Activated naive CD8-positive, alpha-beta T cell treated with anti-CD3 and anti-CD28 coated beads, Interleukin-2, amount 50 U/mL, for 24 hours (primary cell): ENCODE data around the gene LGR4.
"Not testable (repeated sequence)": the region's sequence is repeated elsewhere in the genome, so short reads cannot be mapped to it uniquely, and the experiment has no call there.

ENCODE experiments used
- ATAC-seq: fragments of 150-1000 bp; cut with Tn5 transposase; one replicate; pipeline ENCODE4 v1.10.0; 2021
- DNase-seq: peaks from one replicate; pipeline ENCODE4 v3.0.0; 2021
- H3K27ac Mint-ChIP-seq: one replicate; pipeline ENCODE4 v1.8.0; 2021; ENCODE audit warnings: mild to moderate bottlenecking, mixed read lengths
- H3K27me3 Mint-ChIP-seq: one replicate; pipeline ENCODE4 v1.8.0; 2021; ENCODE audit warnings: mixed read lengths
- H3K36me3 Mint-ChIP-seq: one replicate; pipeline ENCODE4 v1.8.0; 2021; ENCODE audit warnings: low read depth, mixed read lengths
- H3K4me1 Mint-ChIP-seq: one replicate; pipeline ENCODE4 v1.8.0; 2021; ENCODE audit warnings: mixed read lengths
- H3K4me3 Mint-ChIP-seq: one replicate; pipeline ENCODE4 v1.8.0; 2021; ENCODE audit warnings: mild to moderate bottlenecking, moderate library complexity, mixed read lengths
- H3K9me3 Mint-ChIP-seq: one replicate; pipeline ENCODE4 v1.8.0; 2021; ENCODE audit warnings: mixed read lengths

Gene LGR4

GRCh38 chr11:27458182-27458581, 14.4 kb downstream of the LGR4 start:
- Mint-ChIP-seq H3K27ac (no peak overlapping the region), H3K27me3 (peaks cover 5% of the 10 kb centered on the region), H3K36me3 (peaks cover 3% of the 10 kb centered on the region)

GRCh38 chr11:27456795-27457329, 15.7 kb downstream of the LGR4 start:
- Mint-ChIP-seq H3K27ac (no peak overlapping the region), H3K36me3 (peaks cover 3% of the 10 kb centered on the region), H3K9me3 (no peaks in the 10 kb centered on the region), H3K4me1 (no peaks in the 10 kb centered on the region), H3K27me3 (peaks cover 3% of the 10 kb centered on the region), H3K4me3 (no peak overlapping the region)
- DNase-seq (no peak), ATAC-seq (no peak)

More at GRCh38 chr11:27458182-27458581, 14.4 kb downstream of the LGR4 start:
- Mint-ChIP-seq H3K4me3 (no peak overlapping the region), H3K9me3 (no peaks in the 10 kb centered on the region), H3K4me1 (no peaks in the 10 kb centered on the region)
- ATAC-seq (no peak), DNase-seq (no peak)

DNA sequence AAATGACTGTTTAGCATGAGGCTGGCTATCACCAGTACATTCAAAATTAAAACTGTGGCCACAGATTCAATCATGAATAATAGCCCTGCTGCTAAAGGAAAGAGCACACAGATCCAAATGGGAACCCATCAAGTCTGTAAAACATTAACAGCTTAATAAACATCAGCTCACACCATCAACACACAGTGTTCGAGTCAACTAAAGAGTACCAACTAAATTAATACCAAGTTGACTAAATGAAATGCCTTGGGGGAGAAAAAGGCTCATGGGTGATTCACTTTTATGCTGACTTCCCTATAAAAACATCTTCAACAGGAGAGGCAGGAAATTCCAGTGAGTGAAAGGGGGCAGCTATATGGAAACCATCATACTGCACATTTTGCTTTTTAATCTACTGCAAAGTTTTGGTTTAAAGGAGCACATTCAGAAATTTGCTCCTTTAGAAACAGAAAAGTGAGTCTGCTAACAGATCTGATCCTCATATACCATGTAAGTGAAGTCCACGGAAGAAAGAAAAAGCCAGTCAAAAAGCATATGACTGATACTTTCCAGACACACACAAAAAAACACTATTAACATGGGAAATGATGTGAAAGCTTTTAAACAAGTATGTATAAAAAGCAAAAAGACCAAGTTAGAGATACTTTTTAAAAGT, 16.3 kb downstream of the LGR4 start:
- DNase-seq (no peak), ATAC-seq (no peak)
- Mint-ChIP-seq H3K9me3 (no peaks in the 10 kb centered on the region), H3K27me3 (peaks cover 3% of the 10 kb centered on the region), H3K36me3 (peaks cover 3% of the 10 kb centered on the region), H3K4me1 (no peaks in the 10 kb centered on the region), H3K4me3 (no peak overlapping the region), H3K27ac (no peak overlapping the region)

DNA sequence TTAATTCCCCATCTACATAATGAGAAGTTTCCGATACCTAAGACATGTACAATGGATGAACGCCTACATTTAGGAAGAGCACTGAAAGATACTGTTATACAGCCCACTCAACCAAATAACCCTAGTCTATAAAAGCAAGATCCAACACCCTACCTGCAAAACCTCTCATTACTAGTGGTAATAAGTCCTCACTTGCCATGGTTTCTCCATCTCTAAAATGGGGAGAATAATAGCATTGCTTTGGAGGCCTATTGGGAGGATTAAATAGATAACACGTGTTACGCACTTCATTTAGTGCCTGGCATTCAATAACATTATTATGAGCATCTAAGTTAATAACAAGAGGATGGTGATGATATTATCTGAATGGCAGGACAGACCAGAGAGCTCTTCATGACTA, 16.9 kb downstream of the LGR4 start:
- no peak overlapping the region for H3K27ac Mint-ChIP-seq
- peaks cover 3% of the 10 kb centered on the region for H3K36me3 Mint-ChIP-seq
- peaks cover 3% of the 10 kb centered on the region for H3K27me3 Mint-ChIP-seq
- H3K9me3 Mint-ChIP-seq: no peaks in the 10 kb centered on the region
- no peak overlapping the region for H3K4me3 Mint-ChIP-seq
- no peak for ATAC-seq
- DNase-seq: no peak
- no peaks in the 10 kb centered on the region for H3K4me1 Mint-ChIP-seq

DNA sequence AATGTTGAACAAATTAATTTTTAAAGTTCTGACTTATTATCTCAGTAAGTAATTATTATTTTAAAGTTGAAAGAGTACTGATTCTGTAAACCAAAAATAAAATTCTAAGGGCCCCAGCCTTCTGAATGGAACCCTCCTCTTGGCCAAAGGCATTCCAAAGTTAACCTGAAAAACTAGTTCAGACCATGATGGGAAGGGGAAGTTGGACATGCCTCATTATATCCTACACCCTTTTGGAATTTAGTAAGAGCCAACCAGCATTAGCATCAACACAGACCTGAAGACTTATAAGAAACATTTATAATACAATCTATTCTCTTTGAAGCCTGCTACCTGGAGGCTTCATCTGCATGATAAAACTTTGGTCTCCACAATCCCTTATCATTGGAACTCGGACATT, 18.9 kb downstream of the LGR4 start:
- Mint-ChIP-seq H3K4me3 (no peak overlapping the region), H3K9me3 (no peaks in the 10 kb centered on the region), H3K4me1 (no peaks in the 10 kb centered on the region), H3K27ac (no peak overlapping the region), H3K27me3 (peaks cover 3% of the 10 kb centered on the region), H3K36me3 (peaks cover 3% of the 10 kb centered on the region)
- ATAC-seq: no peak
- no peak for DNase-seq

- Mint-ChIP-seq H3K36me3 (peaks cover 3% of the 10 kb centered on the region), H3K4me1 (no peaks in the 10 kb centered on the region), H3K27me3 (peaks cover 3% of the 10 kb centered on the region), H3K27ac (no peak overlapping the region), H3K4me3 (no peak overlapping the region), H3K9me3 (no peaks in the 10 kb centered on the region)
- ATAC-seq (no peak), DNase-seq (no peak)
These were observed 20.4 kb downstream of the LGR4 start for GRCh38 chr11:27452147-27452546.

DNA sequence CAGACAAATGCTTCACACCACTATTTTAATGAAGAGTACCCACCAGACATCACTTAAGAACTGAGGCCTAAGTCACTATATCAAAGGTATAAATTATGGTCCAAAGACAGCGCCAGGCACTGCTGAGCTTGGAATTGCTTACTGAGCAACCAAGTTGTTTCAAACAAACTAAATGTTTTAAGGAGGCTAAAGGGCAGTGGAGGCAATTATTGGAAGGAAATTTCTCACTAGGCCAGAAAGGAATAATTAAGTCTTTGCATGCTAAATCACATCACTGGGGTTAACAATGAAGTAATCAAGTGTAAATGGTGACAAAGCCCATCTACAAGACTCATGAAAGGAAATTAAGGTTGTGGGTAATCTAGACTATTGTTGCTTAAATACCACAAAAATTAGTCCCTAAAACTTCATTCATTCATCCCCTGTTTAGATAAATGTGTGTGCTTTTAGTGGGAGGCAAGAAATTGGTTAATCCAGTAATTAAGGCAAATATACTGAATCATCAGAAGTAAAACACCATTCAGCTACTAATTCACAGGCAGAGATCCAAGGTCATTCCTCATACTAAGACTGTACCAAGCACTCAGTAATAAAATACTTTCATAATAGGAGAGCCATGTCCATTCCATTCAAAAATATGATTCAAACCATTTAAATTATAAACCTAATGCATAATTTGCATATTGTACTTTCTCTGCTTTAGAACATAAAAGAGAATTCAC, 21.2 kb downstream of the LGR4 start:
- Mint-ChIP-seq H3K27me3 (peaks cover 3% of the 10 kb centered on the region), H3K27ac (no peak overlapping the region), H3K4me1 (no peaks in the 10 kb centered on the region), H3K36me3 (peaks cover 3% of the 10 kb centered on the region), H3K4me3 (no peak overlapping the region), H3K9me3 (no peaks in the 10 kb centered on the region)
- no peak for DNase-seq
- ATAC-seq: no peak

- not testable (repeated sequence) for H3K36me3 Mint-ChIP-seq, H3K27me3 Mint-ChIP-seq, H3K27ac Mint-ChIP-seq, ATAC-seq, H3K4me3 Mint-ChIP-seq, DNase-seq, H3K4me1 Mint-ChIP-seq, H3K9me3 Mint-ChIP-seq
These were observed 24.4 kb downstream of the LGR4 start for GRCh38 chr11:27448184-27448540.

DNA sequence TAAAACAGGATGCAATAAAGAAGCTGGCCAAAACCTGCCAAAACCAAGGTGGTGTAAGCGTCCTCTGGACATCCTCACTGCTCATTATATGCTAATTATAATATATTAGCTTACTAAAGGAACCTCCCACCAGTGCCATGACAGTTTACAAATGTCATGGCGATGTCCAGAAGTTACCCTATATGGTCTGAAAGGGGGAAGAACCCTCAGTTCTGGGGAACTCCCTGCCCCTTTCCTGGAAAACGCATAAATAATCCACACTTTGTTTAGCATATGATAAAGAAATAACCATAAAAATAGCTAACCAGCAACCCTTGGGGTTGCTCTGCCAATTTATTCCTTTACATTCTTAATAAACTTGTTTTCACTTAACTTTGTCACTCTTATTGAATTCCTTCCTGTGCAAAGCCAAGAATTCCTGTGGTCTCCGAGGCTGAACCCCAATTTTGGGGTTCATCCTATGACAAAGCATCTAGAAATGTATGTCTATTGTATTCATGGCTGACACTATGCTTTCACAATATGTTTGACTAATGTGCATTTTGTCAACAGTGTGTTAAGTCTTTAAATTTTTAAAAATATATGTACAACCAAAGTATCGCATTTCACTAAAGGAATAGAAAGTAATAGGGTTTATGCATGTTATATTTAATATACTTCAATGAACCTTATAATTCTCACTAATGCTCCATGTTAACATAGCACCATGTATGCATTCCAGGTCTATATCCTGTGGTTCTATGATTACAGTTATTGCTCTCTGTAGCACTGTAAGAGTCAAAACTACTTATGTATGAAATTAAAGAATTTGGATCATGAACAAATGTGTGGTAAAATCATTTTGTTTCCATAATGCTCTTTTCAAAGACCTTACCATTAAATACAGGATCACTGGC, 25.1 kb downstream of the LGR4 start:
- Mint-ChIP-seq H3K4me3 (no peak overlapping the region), H3K4me1 (no peaks in the 10 kb centered on the region), H3K36me3 (no peaks in the 10 kb centered on the region), H3K27ac (no peak overlapping the region), H3K27me3 (no peaks in the 10 kb centered on the region), H3K9me3 (no peaks in the 10 kb centered on the region)
- ATAC-seq (no peak), DNase-seq (no peak)

DNA sequence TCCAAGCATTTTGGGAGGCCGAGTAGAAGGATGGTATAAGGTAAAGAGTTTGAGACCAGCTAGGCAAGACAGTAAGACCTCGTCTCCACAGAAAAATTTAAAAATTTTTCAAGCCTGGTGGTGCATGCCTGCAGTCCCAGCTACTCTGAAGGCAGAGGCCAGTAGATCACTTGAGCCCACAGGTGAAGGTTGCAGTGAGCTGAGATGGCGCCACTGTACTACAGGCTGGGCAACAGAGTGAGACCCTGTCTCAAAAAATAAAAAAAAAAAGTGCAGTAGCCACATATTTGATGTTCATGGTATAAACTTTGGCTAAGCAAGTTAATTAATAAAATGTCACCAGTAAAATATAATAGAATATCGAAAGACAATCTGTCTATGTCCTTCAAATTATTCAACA, 27.0 kb downstream of the LGR4 start:
- H3K36me3 Mint-ChIP-seq: no peaks in the 10 kb centered on the region
- no peak overlapping the region for H3K4me3 Mint-ChIP-seq
- no peak overlapping the region for H3K27ac Mint-ChIP-seq
- no peaks in the 10 kb centered on the region for H3K4me1 Mint-ChIP-seq
- no peaks in the 10 kb centered on the region for H3K9me3 Mint-ChIP-seq
- ATAC-seq (no peak), DNase-seq (no peak)
- H3K27me3 Mint-ChIP-seq: peaks cover 2% of the 10 kb centered on the region

DNA sequence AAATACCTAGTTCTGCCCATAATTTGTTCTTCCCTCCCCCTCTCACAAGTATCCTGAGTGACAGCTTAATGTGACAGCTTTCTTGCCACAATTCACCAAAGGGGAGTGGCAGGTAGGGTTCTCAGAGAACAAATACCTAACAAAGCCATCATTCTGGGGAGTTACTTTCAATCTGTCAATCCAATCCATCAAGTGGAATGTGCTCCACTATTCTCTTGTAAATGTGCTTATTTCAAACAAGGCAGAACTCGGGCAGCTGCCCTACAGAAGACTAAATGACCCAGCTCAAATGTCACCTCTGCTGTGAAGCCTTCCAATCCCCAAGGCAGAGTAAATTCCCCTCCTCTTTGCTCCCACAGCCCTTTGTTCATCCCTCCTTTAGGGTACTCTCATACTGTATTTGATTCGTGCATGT, 27.8 kb downstream of the LGR4 start:
- Mint-ChIP-seq H3K36me3 (no peaks in the 10 kb centered on the region), H3K9me3 (no peaks in the 10 kb centered on the region), H3K27me3 (peaks cover 2% of the 10 kb centered on the region), H3K4me1 (no peaks in the 10 kb centered on the region), H3K27ac (no peak overlapping the region), H3K4me3 (no peak overlapping the region)
- ATAC-seq (no peak), DNase-seq (no peak)

DNA sequence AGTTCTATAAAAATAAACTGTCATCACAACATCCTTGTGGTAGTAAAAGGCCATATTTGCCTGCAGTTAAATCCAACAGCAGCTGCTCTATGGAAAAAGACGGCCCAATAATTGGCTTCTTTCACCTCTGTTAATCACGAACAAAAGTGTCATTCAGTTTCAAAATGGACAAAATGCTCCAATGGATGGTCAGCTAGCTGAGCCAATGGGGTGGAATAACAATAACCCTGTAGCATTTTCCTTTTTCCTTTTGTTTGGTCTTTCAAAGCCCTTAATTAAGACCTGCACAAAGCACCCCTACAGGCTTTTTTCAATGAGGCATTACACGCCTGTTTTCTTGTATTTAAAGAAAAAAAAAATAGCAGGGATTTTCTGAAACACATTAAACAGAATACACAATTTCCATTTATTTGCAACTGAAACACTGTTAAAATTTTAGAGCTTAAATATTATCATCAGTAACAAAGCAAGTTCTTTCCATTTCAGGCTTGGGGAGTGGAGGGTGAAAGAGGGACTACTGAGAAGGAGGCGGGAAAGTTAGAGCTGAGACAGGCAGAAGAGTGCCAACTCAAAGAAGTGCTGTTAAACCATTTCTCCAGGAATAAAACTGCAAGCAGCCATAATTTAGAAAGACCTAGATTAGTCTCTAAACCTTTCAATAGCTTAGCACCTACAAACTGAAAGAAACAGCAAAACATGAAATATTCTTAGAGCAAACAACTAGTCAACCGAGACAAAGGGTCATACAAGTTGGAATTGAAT, 28.7 kb downstream of the LGR4 start:
- no peaks in the 10 kb centered on the region for H3K36me3 Mint-ChIP-seq
- no peak overlapping the region for H3K27ac Mint-ChIP-seq

GRCh38 chr11:27443227-27443626, 29.4 kb downstream of the LGR4 start:
- H3K27me3 Mint-ChIP-seq: peaks cover 2% of the 10 kb centered on the region
- no peaks in the 10 kb centered on the region for H3K36me3 Mint-ChIP-seq
- no peaks in the 10 kb centered on the region for H3K9me3 Mint-ChIP-seq
- no peak for DNase-seq
- no peaks in the 10 kb centered on the region for H3K4me1 Mint-ChIP-seq
- no peak overlapping the region for H3K4me3 Mint-ChIP-seq
- H3K27ac Mint-ChIP-seq: no peak overlapping the region
- ATAC-seq: no peak

More for the DNA sequence above, 28.7 kb downstream of the LGR4 start:
- DNase-seq: no peak
- H3K4me1 Mint-ChIP-seq: no peaks in the 10 kb centered on the region
- no peak for ATAC-seq
- no peak overlapping the region for H3K4me3 Mint-ChIP-seq
- no peaks in the 10 kb centered on the region for H3K9me3 Mint-ChIP-seq
- peaks cover 2% of the 10 kb centered on the region for H3K27me3 Mint-ChIP-seq

DNA sequence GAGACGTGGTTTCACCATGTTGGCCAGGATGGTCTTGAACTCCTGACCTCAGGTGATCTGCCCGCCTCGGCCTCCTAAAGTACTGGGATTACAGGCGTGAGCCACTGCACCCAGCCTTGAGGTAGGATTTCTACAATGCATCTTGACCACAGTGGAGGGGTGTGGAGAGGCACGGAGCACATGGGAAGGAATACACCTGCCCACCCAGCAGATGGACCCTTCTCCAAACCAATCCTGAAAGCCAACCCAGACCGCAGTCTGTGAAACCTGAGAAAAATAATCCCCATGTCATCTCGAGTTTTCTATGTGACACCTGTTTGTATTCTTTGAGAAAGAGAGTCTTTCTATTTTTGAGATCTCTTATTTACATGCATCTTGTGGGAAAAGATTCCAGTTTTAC, 32.5 kb downstream of the LGR4 start:
- Mint-ChIP-seq H3K4me1 (no peaks in the 10 kb centered on the region), H3K4me3 (no peak overlapping the region), H3K27me3 (peaks cover 2% of the 10 kb centered on the region), H3K9me3 (no peaks in the 10 kb centered on the region), H3K36me3 (no peaks in the 10 kb centered on the region), H3K27ac (no peak overlapping the region)
- no peak for DNase-seq
- no peak for ATAC-seq
